CD4-positive, alpha-beta T cell (primary cell): ENCODE results near the gene STOX2. TPM values are rescaled to one million over a fixed set of nuclear protein-coding genes. Genes with fewer than 3 reads are reported as not detected.

Source experiments
- ATAC-seq: fragments of 200-7000 bp; cut with Tn5 transposase; one replicate; pipeline ENCODE4 v1.10.0; 2022; ENCODE audit warnings: mild to moderate bottlenecking; ENCODE audit not compliant: poor library complexity
- CTCF ChIA-PET: fragments of 350-600 bp; sonication (Branson Sonifier 250); formaldehyde crosslinking; loops from one replicate; lab custom pipeline; 2021; ENCODE audit warnings: antibody characterized with exemption, inconsistent platforms; lab: Charles Lee
- POLR2A ChIA-PET: fragments of 350-600 bp; sonication (Branson Sonifier 250); formaldehyde crosslinking; loops from one replicate; lab custom pipeline; 2021; ENCODE audit warnings: antibody characterized with exemption, inconsistent platforms; lab: Charles Lee
- DNase-seq, 14 experiments: peaks; one replicate each; pipeline ENCODE4 v3.0.0-alpha.2; 2013 to 2020; ENCODE audit warnings: mixed read lengths in 2 of 14
- H3K27ac ChIP-seq, 2 donors: one replicate each; pipeline versions ENCODE4 v1.5.1 to v1.7.0; 2013; ENCODE audit warnings: low read length in 2 of 2, low read depth in 1 of 2, mild to moderate bottlenecking in 1 of 2
- H3K27me3 ChIP-seq, 2 experiments: 1 replicate in 1 of 2; 2 replicates in 1 of 2; pipeline versions ENCODE4 v1.6.1 to v1.7.0; 2013; ENCODE audit warnings: low read length in 2 of 2, control low read depth in 1 of 2, mild to moderate bottlenecking in 1 of 2, moderate library complexity in 1 of 2; ENCODE audit not compliant: insufficient read depth in 2 of 2, control insufficient read depth in 1 of 2
- H3K36me3 ChIP-seq: one replicate; pipeline ENCODE4 v1.6.1; 2013; ENCODE audit warnings: low read length, control low read depth; ENCODE audit not compliant: insufficient read depth
- H3K4me1 ChIP-seq: one replicate; pipeline ENCODE4 v1.6.1; 2013; ENCODE audit warnings: low read length, control low read depth; ENCODE audit not compliant: insufficient read depth
- H3K4me3 ChIP-seq: one replicate; pipeline ENCODE4 v1.5.1; 2013; ENCODE audit warnings: mild to moderate bottlenecking, low read length, moderate library complexity
- H3K9me3 ChIP-seq, 2 experiments: 1 replicate in 1 of 2; 2 replicates in 1 of 2; pipeline versions ENCODE4 v1.6.1 to v1.7.0; 2013; ENCODE audit warnings: low read length in 2 of 2, mild to moderate bottlenecking in 2 of 2, control low read depth in 1 of 2, moderate library complexity in 1 of 2; ENCODE audit not compliant: control insufficient read depth in 1 of 2, insufficient read depth in 1 of 2
- H3K27ac Mint-ChIP-seq: one replicate; pipeline ENCODE4 v1.8.0; 2020; ENCODE audit warnings: mixed read lengths
- H3K27me3 Mint-ChIP-seq: one replicate; pipeline ENCODE4 v1.8.0; 2021; ENCODE audit warnings: mixed read lengths
- H3K36me3 Mint-ChIP-seq: one replicate; pipeline ENCODE4 v1.8.0; 2021; ENCODE audit warnings: low read depth, mixed read lengths
- H3K4me1 Mint-ChIP-seq: one replicate; pipeline ENCODE4 v1.8.0; 2021; ENCODE audit warnings: low read depth, mixed read lengths
- H3K4me3 Mint-ChIP-seq: one replicate; pipeline ENCODE4 v1.8.0; 2020; ENCODE audit warnings: mild to moderate bottlenecking, mixed read lengths
- H3K9me3 Mint-ChIP-seq: one replicate; pipeline ENCODE4 v1.8.0; 2020; ENCODE audit warnings: mixed read lengths
- intact Hi-C, 2 experiments: fragments of 100-400 bp; cut with DNase I in 1 of 2; cut with micrococcal nuclease in 1 of 2; formaldehyde crosslinking; loops; one replicate each; pipeline versions ENCODE4 v1.15.1 to v1.9.0; 2023 to 2025; cut with DNase I, micrococcal nuclease
- total RNA-seq, 174 experiments: library from RNA in 2 of 174; stranded (reverse) in 2 of 174; gene quantifications; one replicate each; pipeline ENCODE4 v1.2.3 and lab custom pipeline; 2021 to 2026
- TF ChIP-seq, protein P1 (sequence below): fragments of 200-600 bp; IDR thresholded peaks from one replicate; pipeline ENCODE4 v1.8.0; 2022; ENCODE audit warnings: antibody characterized with exemption, mild to moderate bottlenecking

STOX2 gene
- total RNA-seq, 2 experiments from 2014 or later, result not detected

DNA sequence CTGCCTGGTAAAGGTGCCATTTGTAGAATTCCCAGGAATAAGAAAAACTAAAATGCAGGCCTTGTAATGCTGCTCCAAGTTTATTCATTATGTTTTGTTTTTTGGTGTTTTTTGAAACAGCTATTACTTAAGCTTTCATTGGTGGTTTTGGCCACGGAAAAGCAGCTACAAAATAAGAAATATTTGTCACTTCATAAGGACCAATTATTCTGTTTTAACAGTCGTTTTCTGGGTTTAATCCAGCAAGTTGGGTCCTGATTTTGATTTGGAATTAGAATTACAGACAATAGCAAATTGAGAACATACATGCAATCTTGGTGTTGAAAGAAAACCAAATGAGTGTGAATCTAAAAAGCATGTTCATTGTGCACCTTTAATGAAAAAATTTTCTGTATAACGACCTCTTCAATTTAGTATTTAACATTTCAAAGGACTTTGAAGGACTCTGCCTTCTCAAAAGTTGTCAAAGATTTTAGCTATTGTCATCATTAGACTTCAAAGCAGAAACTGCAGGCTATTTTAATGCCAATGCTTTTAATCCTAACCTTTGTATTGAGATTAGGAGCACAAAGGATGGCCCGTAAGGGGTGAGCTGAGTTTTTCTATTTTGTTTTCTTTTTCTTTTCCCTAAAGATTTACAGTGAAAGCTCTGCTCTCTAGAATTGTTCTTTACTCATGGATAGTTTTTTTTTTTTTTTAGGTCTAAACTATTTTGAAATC lies 26.7 kb upstream of the STOX2 start:
- ChIA-PET CTCF (interaction anchor here (0.6 kb wide), 1 partner anchor 853 kb away, joined by 3 read pairs; no protein-coding TSS in a partner anchor), POLR2A (no interaction called here)
- no peaks in the 10 kb centered on the region for H3K4me1 Mint-ChIP-seq
- DNase-seq (no peak), ATAC-seq (no peak)
- no peak overlapping the region for H3K4me3 Mint-ChIP-seq
- H3K27me3 ChIP-seq, result no peaks in the 10 kb centered on the region
- TF ChIP-seq, protein P1, sequence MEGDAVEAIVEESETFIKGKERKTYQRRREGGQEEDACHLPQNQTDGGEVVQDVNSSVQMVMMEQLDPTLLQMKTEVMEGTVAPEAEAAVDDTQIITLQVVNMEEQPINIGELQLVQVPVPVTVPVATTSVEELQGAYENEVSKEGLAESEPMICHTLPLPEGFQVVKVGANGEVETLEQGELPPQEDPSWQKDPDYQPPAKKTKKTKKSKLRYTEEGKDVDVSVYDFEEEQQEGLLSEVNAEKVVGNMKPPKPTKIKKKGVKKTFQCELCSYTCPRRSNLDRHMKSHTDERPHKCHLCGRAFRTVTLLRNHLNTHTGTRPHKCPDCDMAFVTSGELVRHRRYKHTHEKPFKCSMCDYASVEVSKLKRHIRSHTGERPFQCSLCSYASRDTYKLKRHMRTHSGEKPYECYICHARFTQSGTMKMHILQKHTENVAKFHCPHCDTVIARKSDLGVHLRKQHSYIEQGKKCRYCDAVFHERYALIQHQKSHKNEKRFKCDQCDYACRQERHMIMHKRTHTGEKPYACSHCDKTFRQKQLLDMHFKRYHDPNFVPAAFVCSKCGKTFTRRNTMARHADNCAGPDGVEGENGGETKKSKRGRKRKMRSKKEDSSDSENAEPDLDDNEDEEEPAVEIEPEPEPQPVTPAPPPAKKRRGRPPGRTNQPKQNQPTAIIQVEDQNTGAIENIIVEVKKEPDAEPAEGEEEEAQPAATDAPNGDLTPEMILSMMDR, result no peak
- H3K9me3 ChIP-seq, result no peaks in the 10 kb centered on the region
- no peak overlapping the region for H3K27ac Mint-ChIP-seq
- H3K36me3 Mint-ChIP-seq, result no peaks in the 10 kb centered on the region
- no peaks in the 10 kb centered on the region for H3K4me1 ChIP-seq
- H3K27ac ChIP-seq, result no peak overlapping the region
- no peaks in the 10 kb centered on the region for H3K9me3 Mint-ChIP-seq
- H3K36me3 ChIP-seq, result no peaks in the 10 kb centered on the region
- intact Hi-C loops, result no loop called here
- peaks cover 5% of the 10 kb centered on the region for H3K27me3 Mint-ChIP-seq
- no peak overlapping the region for H3K4me3 ChIP-seq

- Mint-ChIP-seq H3K27me3 (peaks cover 8% of the 10 kb centered on the region), H3K4me1 (no peaks in the 10 kb centered on the region), H3K36me3 (no peaks in the 10 kb centered on the region), H3K9me3 (no peaks in the 10 kb centered on the region), H3K27ac (no peak overlapping the region), H3K4me3 (no peak overlapping the region)
- Histone ChIP-seq H3K4me3 (no peak overlapping the region), H3K27ac (no peak overlapping the region), H3K9me3 (peaks cover 0 to 6% of the 10 kb centered on the region in 2 experiments), H3K36me3 (no peaks in the 10 kb centered on the region), H3K27me3 (peaks cover 0 to 2% of the 10 kb centered on the region in 2 experiments), H3K4me1 (no peaks in the 10 kb centered on the region)
- intact Hi-C loops, result no loop called here
- TF ChIP-seq, protein P1, result no peak
- ATAC-seq (no peak), DNase-seq (no peak)
- POLR2A ChIA-PET, result no interaction called here
- CTCF ChIA-PET, result no interaction called here
Measured at GRCh38 chr4:183885205-183885720, 19.8 kb upstream of the STOX2 start.

DNA sequence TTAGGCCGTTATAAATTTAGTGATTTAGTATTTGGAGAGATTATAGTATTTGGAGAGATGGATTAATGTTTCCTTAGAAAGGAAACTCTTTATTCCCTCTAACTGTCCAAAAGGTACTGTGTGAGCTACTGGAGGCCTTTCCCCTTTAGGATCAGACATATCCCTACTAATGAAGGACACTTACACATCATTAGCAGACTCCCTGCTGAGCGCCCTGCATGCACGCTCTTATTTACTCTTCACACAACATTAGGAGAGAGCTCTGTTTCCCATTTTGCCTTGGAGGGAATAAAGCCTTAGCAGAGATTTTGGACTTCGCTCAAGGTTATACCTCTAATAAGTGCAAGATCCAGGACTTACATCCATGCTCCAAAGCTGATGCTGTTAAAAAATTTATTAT lies 17.8 kb upstream of the STOX2 start:
- no peaks in the 10 kb centered on the region for H3K36me3 ChIP-seq
- ATAC-seq (no peak), DNase-seq (no peak)
- H3K4me3 ChIP-seq, result no peak overlapping the region
- no peak overlapping the region for H3K27ac ChIP-seq
- Mint-ChIP-seq H3K27ac (no peak overlapping the region), H3K27me3 (peaks cover 8% of the 10 kb centered on the region), H3K36me3 (no peaks in the 10 kb centered on the region), H3K4me1 (no peaks in the 10 kb centered on the region), H3K9me3 (no peaks in the 10 kb centered on the region), H3K4me3 (no peak overlapping the region)
- ChIA-PET POLR2A (interaction anchor here (0.6 kb wide), 1 partner anchor 962 kb away, joined by 3 read pairs; no protein-coding TSS in a partner anchor), CTCF (no interaction called here)
- intact Hi-C loops, result no loop called here
- TF ChIP-seq, protein P1, result no peak
- H3K27me3 ChIP-seq, result peaks cover 0 to 2% of the 10 kb centered on the region in 2 experiments
- no peaks in the 10 kb centered on the region for H3K4me1 ChIP-seq
- peaks cover 0 to 6% of the 10 kb centered on the region in 2 experiments for H3K9me3 ChIP-seq
